ENCODE measurements around the gene ECPAS. TPM values are rescaled to one million over a fixed set of nuclear protein-coding genes. Genes with fewer than 3 reads are reported as not detected.
A peak's percentile ranks its signal among the peaks of the same experiment; 100 is the strongest.

ECPAS gene
- polyA plus RNA-seq, 1 donor (not counting 4 experiments of a cell fraction or from before 2014, with no cell fraction given), result 53.5 TPM

DNA sequence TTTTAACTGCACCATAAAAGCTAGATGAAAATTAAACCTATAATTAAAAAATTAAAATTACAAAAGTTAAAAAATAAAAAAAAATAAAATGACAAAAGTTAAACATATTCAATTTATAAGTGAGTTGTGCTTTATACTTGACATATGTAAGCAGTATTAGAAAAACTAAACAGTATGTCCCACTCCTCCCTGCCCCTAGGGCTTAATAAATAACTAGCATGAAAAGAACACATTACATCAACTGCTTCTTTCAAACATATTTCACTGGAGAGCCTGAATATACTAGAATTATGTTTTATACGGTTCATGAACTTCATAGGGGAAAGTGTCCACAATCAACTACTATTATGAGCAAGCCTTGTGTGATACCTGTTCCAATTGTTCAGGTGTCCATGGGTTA, 47.6 kb downstream of the ECPAS start:
- Histone ChIP-seq H2AFZ (ENCODE audit: control insufficient read depth, low read length) (no peak overlapping the region), H3K27me3 (ENCODE audit: control insufficient read depth, extremely low read depth, insufficient read depth, low read length) (no peaks in the 10 kb centered on the region), H3K4me3 (ENCODE audit: control insufficient read depth in 2 of 3, extremely low read depth in 1 of 3, insufficient read depth in 2 of 3, low read depth in 1 of 3, low read length in 3 of 3) (no peak overlapping the region), H3K27ac (ENCODE audit: control insufficient read depth, insufficient read depth, low read length) (no peak overlapping the region), H3K79me2 (ENCODE audit: control insufficient read depth, insufficient read depth, low read length) (no peaks in the 10 kb centered on the region), H3K4me1 (ENCODE audit: control insufficient read depth, extremely low read depth, insufficient read depth, low read length) (no peaks in the 10 kb centered on the region), H3K9me1 (ENCODE audit: control insufficient read depth, extremely low read depth, insufficient read depth, low read length) (no peaks in the 10 kb centered on the region), H3K4me2 (ENCODE audit: control insufficient read depth, extremely low read depth, insufficient read depth, low read depth, low read length) (no peak overlapping the region), H3K9me3 (ENCODE audit: control insufficient read depth, low read depth, low read length) (no peaks in the 10 kb centered on the region), H4K20me1 (ENCODE audit: control insufficient read depth, extremely low read depth, insufficient read depth, low read length) (no peaks in the 10 kb centered on the region), H3K36me3 (ENCODE audit: control insufficient read depth in 2 of 2, extremely low read depth in 1 of 2, insufficient read depth in 2 of 2, low read length in 2 of 2) (peaks cover 10 to 15% of the 10 kb centered on the region in 2 experiments), H3K9ac (ENCODE audit: control insufficient read depth, extremely low read depth, insufficient read depth, low read length) (no peak overlapping the region)
- dilution Hi-C loops (cut with MboI; ENCODE audit: extremely low pct_ligation_motif_present, low sequenced_read_pairs), result no loop called here
- FAIRE-seq (no peak), DNase-seq (ENCODE audit: low read depth, low spot score) (no peak)
- no peak for TF ChIP-seq EZH2 (IDR thresholded peaks at IDR 0.05; ENCODE audit: low read length)
- no peak for TF ChIP-seq CTCF (optimal IDR thresholded peaks at IDR 0.05 in 1 of 3, IDR thresholded peaks at IDR 0.05 in 1 of 3, conservative IDR thresholded peaks at IDR 0.05 in 1 of 3; ENCODE audit: extremely low read depth in 1 of 3, insufficient read depth in 2 of 3, low read length in 3 of 3)

DNA sequence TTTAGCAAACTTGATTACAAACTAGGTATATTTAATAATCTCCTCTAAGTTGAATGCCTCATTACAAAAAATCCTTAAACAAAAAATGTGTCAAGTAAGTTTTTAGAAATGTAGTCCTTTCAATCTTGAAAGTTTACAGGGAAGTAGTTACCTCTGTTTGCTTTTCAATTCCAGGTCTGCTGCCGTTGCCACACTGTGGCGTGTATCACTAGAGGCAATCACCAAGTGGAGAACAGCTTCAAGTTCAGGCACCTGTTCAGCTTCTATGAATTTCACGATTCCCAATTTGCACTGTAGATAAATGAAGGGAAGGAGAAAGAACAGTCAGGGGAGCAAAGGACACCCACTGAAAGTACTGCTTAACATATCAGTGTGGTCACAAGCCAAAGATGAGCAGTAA, 51.1 kb downstream of the ECPAS start:
- DNase-seq (ENCODE audit: low read depth, low spot score), result no peak

More for the DNA sequence above, 51.1 kb downstream of the ECPAS start:
- TF ChIP-seq CTCF (optimal IDR thresholded peaks at IDR 0.05 in 1 of 3, IDR thresholded peaks at IDR 0.05 in 1 of 3, conservative IDR thresholded peaks at IDR 0.05 in 1 of 3; ENCODE audit: extremely low read depth in 1 of 3, insufficient read depth in 2 of 3, low read length in 3 of 3), result no peak
- no peak for TF ChIP-seq EZH2 (IDR thresholded peaks at IDR 0.05; ENCODE audit: low read length)
- Histone ChIP-seq H3K4me1 (ENCODE audit: control insufficient read depth, extremely low read depth, insufficient read depth, low read length) (no peaks in the 10 kb centered on the region), H4K20me1 (ENCODE audit: control insufficient read depth, extremely low read depth, insufficient read depth, low read length) (no peaks in the 10 kb centered on the region), H3K9me3 (ENCODE audit: control insufficient read depth, low read depth, low read length) (no peaks in the 10 kb centered on the region), H3K9ac (ENCODE audit: control insufficient read depth, extremely low read depth, insufficient read depth, low read length) (no peak overlapping the region), H3K27ac (ENCODE audit: control insufficient read depth, insufficient read depth, low read length) (no peak overlapping the region), H3K79me2 (ENCODE audit: control insufficient read depth, insufficient read depth, low read length) (no peaks in the 10 kb centered on the region), H2AFZ (ENCODE audit: control insufficient read depth, low read length) (no peak overlapping the region), H3K4me2 (ENCODE audit: control insufficient read depth, extremely low read depth, insufficient read depth, low read depth, low read length) (no peak overlapping the region), H3K36me3 (ENCODE audit: control insufficient read depth in 2 of 2, extremely low read depth in 1 of 2, insufficient read depth in 2 of 2, low read length in 2 of 2) (peaks cover 10 to 18% of the 10 kb centered on the region in 2 experiments), H3K9me1 (ENCODE audit: control insufficient read depth, extremely low read depth, insufficient read depth, low read length) (no peaks in the 10 kb centered on the region), H3K27me3 (ENCODE audit: control insufficient read depth, extremely low read depth, insufficient read depth, low read length) (no peaks in the 10 kb centered on the region), H3K4me3 (ENCODE audit: control insufficient read depth in 2 of 3, extremely low read depth in 1 of 3, insufficient read depth in 2 of 3, low read depth in 1 of 3, low read length in 3 of 3) (no peak overlapping the region)
- peak; percentile 34 for FAIRE-seq
- dilution Hi-C loops (cut with MboI; ENCODE audit: extremely low pct_ligation_motif_present, low sequenced_read_pairs), result no loop called here
